Prostate gland (tissue), 2 donors: ENCODE results near the gene SEZ6L. TPM values are rescaled to one million over a fixed set of nuclear protein-coding genes. Genes with fewer than 3 reads are reported as not detected.
A peak's percentile ranks its signal among the peaks of the same experiment; 100 is the strongest.

Source experiments
- DNase-seq: peaks from one replicate; pipeline ENCODE4 v3.0.0-alpha.2; 2019; ENCODE audit warnings: low spot score
- H3K27ac ChIP-seq, 2 donors: fragments of 200-600 bp; sonication (generic); 2 replicates each; pipeline ENCODE4 v1.5.1; 2017 to 2019
- H3K27me3 ChIP-seq: fragments of 200-600 bp; sonication (generic); replicated peaks from 2 replicates; pipeline ENCODE4 v1.5.1; 2019; ENCODE audit not compliant: insufficient read depth
- H3K36me3 ChIP-seq, 2 donors: fragments of 200-600 bp; sonication (generic); 1 replicate in 1 of 2; 2 replicates in 1 of 2; pipeline versions ENCODE4 v1.5.1 to v1.8.1; 2017 to 2019
- H3K4me1 ChIP-seq: fragments of 200-600 bp; sonication (generic); replicated peaks from 2 replicates; pipeline ENCODE4 v1.5.1; 2019
- H3K4me3 ChIP-seq, 2 donors: fragments of 200-600 bp; sonication (generic); 2 replicates each; pipeline ENCODE4 v1.5.1; 2017 to 2019
- H3K9me3 ChIP-seq: fragments of 200-600 bp; sonication (generic); 2 replicates; pipeline ENCODE4 v1.5.1; 2017
- POLR2A ChIP-seq: fragments of 450-650 bp; IDR thresholded peaks from one replicate; pipeline ENCODE4 v1.6.1; 2016; ENCODE audit warnings: antibody characterized with exemption, mild to moderate bottlenecking
- POLR2AphosphoS5 ChIP-seq: sonication (generic); formaldehyde crosslinking; IDR thresholded peaks from one replicate; pipeline ENCODE4 v1.6.1; 2017; ENCODE audit warnings: antibody characterized with exemption
- WGBS: methylation state at CpG from one replicate; pipeline ENCODE4 v1.1.5; 2018; 5-methylcytosine and 5-hydroxymethylcytosine counted together
- intact Hi-C: fragments of 100-400 bp; cut with DNase I; formaldehyde crosslinking; loops from one replicate; pipeline ENCODE4 v1.14.2; 2022
- total RNA-seq, 2 donors: library from RNA; depleted of rRNA; stranded (reverse); fragments of >200 nt; gene quantifications; one replicate each; pipeline ENCODE4 v1.1.0, GENCODE V29; 2016
- TF ChIP-seq, protein P1 (sequence below), 4 experiments: fragments of 200-600 bp in 2 of 4; fragments of 450-650 bp in 2 of 4; sonication (generic) in 2 of 4; IDR thresholded peaks; 1 replicate in 3 of 4; 2 replicates in 1 of 4; pipeline ENCODE4 v1.5.1; 2016 to 2019; ENCODE audit warnings: antibody characterized with exemption in 4 of 4, mild to moderate bottlenecking in 2 of 4, moderate library complexity in 2 of 4

Gene SEZ6L
- total RNA-seq, 2 donors from 2014 or later = 0.45 to 0.64 TPM

- DNase-seq = no peak
- no peak for TF ChIP-seq POLR2AphosphoS5
- TF ChIP-seq, protein P1, sequence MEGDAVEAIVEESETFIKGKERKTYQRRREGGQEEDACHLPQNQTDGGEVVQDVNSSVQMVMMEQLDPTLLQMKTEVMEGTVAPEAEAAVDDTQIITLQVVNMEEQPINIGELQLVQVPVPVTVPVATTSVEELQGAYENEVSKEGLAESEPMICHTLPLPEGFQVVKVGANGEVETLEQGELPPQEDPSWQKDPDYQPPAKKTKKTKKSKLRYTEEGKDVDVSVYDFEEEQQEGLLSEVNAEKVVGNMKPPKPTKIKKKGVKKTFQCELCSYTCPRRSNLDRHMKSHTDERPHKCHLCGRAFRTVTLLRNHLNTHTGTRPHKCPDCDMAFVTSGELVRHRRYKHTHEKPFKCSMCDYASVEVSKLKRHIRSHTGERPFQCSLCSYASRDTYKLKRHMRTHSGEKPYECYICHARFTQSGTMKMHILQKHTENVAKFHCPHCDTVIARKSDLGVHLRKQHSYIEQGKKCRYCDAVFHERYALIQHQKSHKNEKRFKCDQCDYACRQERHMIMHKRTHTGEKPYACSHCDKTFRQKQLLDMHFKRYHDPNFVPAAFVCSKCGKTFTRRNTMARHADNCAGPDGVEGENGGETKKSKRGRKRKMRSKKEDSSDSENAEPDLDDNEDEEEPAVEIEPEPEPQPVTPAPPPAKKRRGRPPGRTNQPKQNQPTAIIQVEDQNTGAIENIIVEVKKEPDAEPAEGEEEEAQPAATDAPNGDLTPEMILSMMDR (IDR thresholded peaks at IDR 0.05) = no peak
- no peak for TF ChIP-seq POLR2A
- Histone ChIP-seq H3K4me3 (no peak overlapping the region), H3K9me3 (no peaks in the 10 kb centered on the region), H3K27me3 (no peaks in the 10 kb centered on the region), H3K4me1 (no peaks in the 10 kb centered on the region), H3K36me3 (no peaks in the 10 kb centered on the region), H3K27ac (no peak overlapping the region)
- intact Hi-C loops = no loop called here
- WGBS = 73% methylated on average over 5 of the region's 5 CpGs
These were observed 240.6 kb downstream of the SEZ6L start for GRCh38 chr22:26409719-26410335.

GRCh38 chr22:26410386-26410785 lies 241.1 kb downstream of the SEZ6L start:
- Histone ChIP-seq H3K36me3 (no peaks in the 10 kb centered on the region), H3K9me3 (no peaks in the 10 kb centered on the region), H3K27me3 (no peaks in the 10 kb centered on the region), H3K27ac (no peak overlapping the region), H3K4me3 (no peak overlapping the region), H3K4me1 (no peaks in the 10 kb centered on the region)
- intact Hi-C loops = no loop called here
- TF ChIP-seq, protein P1 (IDR thresholded peaks at IDR 0.05) = no peak
- TF ChIP-seq POLR2AphosphoS5 = no peak
- no peak for DNase-seq
- WGBS = 52% methylated on average over 5 of the region's 5 CpGs

DNA sequence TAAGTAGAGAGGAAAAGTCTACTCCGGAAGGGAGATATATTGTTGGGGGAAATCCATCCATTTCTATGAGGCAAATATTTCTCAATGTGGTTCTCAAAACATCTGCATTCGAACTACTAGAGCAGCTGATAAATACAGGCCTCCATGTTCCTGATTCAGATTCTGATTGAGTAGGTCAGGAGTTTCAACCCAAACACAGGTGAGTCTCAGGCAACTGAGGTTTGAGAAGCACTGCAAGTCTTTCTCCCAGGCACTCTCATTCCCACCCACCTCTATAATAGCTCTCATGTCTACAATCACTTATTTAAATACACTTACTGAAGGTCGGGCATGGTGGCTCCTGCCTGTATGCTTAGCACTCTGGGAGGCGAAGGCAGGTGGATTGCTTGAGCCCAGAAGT lies 245.1 kb downstream of the SEZ6L start:
- Histone ChIP-seq H3K4me1 (no peaks in the 10 kb centered on the region), H3K36me3 (no peaks in the 10 kb centered on the region), H3K9me3 (no peaks in the 10 kb centered on the region), H3K27me3 (no peaks in the 10 kb centered on the region), H3K27ac (no peak overlapping the region), H3K4me3 (no peak overlapping the region)
- no peak for DNase-seq
- TF ChIP-seq, protein P1 (IDR thresholded peaks at IDR 0.05) = no peak
- TF ChIP-seq POLR2AphosphoS5 (no peak), POLR2A (no peak)
- intact Hi-C loops = no loop called here
- WGBS = 74% methylated on average over 4 of the region's 4 CpGs

DNA sequence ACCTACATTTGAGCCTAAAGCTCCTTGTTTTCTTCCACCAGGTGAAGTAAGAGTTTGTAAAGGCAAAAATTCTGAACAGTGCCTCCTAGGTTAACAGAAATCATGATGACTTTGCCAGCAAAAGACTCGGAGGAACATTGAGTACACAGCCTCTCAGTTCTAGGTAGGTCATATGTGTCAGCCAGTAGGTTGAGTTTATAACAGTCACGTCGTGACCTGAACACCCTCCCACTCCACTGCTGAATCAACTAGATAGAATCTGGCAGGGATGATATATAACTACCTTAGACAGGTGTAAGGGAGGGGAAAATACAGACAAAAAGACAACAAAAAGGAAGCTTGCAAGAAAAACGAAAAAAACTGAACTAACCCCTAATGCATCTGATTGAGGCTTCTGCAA lies 247.0 kb downstream of the SEZ6L start:
- intact Hi-C loops = no loop called here
- H3K27ac ChIP-seq = no peak overlapping the region
- H3K9me3 ChIP-seq = no peaks in the 10 kb centered on the region
- TF ChIP-seq, protein P1 (IDR thresholded peaks at IDR 0.05) = no peak
- TF ChIP-seq POLR2AphosphoS5 (no peak), POLR2A (no peak)
- H3K4me3 ChIP-seq = no peak overlapping the region
- no peaks in the 10 kb centered on the region for H3K4me1 ChIP-seq
- H3K27me3 ChIP-seq = no peaks in the 10 kb centered on the region
- 19% methylated on average over 4 of the region's 4 CpGs for WGBS
- no peaks in the 10 kb centered on the region for H3K36me3 ChIP-seq
- DNase-seq = no peak

DNA sequence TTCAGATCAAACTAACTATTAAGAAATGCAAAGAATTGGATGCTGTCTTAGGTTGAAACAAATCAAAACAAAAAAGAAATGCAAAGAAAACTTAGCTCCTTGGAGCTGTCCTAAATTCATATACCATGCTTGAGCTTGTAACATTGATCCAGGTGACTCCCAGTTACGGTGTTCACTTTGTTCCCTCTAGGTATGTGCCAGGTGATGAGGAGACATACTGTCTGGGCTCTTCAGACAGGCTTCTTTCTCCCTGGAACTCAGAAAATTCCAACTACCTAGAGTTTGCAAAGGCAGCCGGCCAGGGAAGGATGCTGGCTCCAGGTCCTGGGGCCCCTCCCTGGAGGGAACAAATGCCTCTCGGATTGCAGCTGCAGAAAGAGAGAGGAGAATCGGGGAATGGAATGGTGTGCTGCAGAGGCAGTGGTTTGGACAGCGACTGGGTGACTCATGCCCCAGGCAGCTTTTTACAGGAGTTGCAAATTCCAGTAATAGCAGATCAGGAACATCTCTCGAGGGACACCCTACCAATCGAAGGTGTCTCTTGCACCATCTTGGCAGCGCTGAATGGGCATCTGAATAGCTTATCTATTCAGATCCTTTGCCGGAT lies 247.5 kb downstream of the SEZ6L start:
- intact Hi-C loops = no loop called here
- H3K27ac ChIP-seq = no peak overlapping the region
- H3K9me3 ChIP-seq = no peaks in the 10 kb centered on the region
- H3K4me3 ChIP-seq = no peak overlapping the region
- WGBS = 6% methylated on average over 9 of the region's 9 CpGs
- peak; percentile 69 for DNase-seq
- no peaks in the 10 kb centered on the region for H3K4me1 ChIP-seq
- no peaks in the 10 kb centered on the region for H3K27me3 ChIP-seq
- no peak for TF ChIP-seq POLR2A
- TF ChIP-seq, protein P1 (IDR thresholded peaks at IDR 0.05) = no peak
- TF ChIP-seq POLR2AphosphoS5 = peak; percentile 77
- no peaks in the 10 kb centered on the region for H3K36me3 ChIP-seq
